ENCODE data around the gene CYP4F22. TPM values are rescaled to one million over a fixed set of nuclear protein-coding genes. Genes with fewer than 3 reads are reported as not detected.

The CYP4F22 gene
- under 1 TPM in 2 of 9 donors, not detected in 7; 0.11 to 0.34 TPM for total RNA-seq
- polyA plus RNA-seq: not detected
- long read RNA-seq, donor 1: 0 reads
- long read RNA-seq, donor 2: 0 reads
- long read RNA-seq, donor 3: 0 reads
- long read RNA-seq, donor 4: 0 reads
- long read RNA-seq, donor 5: 0 reads
- long read RNA-seq, donor 6: 0 reads
- long read RNA-seq, donor 7: 0 reads
- long read RNA-seq, donor 8: 0 reads
- long read RNA-seq, donor 9: 0 reads
- long read RNA-seq, donor 10: 0 reads

- no peaks in the 10 kb centered on the region for H3K36me3 ChIP-seq (replicated peaks in 1 of 2)
- peaks cover 33% of the 10 kb centered on the region for H3K27me3 ChIP-seq
- peak within 1 kb of the TSS in 1 of 4 donors; percentile 19 for H3K4me3 ChIP-seq
- TF ChIP-seq CTCF (IDR thresholded peaks at IDR 0.05) (no peak), POLR2A (IDR thresholded peaks at IDR 0.05) (no peak)
- H3K9me3 ChIP-seq (replicated peaks in 1 of 3): no peaks in the 10 kb centered on the region
- no peaks in the 10 kb centered on the region for H3K4me1 ChIP-seq (replicated peaks in 1 of 2)
- WGBS, 4 donors: 4 to 9% (median 6%) methylated on average over 15 to 52 of the region's 52 CpGs
- no peak within 1 kb of the TSS for H3K27ac ChIP-seq
- DNase-seq: no peak
- intact Hi-C loops (cut with DNase I): no loop called here
Observed at GRCh38 chr19:15508035-15508710, at the start of gene CYP4F22. TSS of gene CYP4F22 (plus strand) at chr19:15508525. CDS start at chr19:15525337, 16,812 bp downstream.

GRCh38 chr19:15461694-15462093 is 46.6 kb upstream of the CYP4F22 start:
- peaks cover 17% of the 10 kb centered on the region for H3K27me3 ChIP-seq
- H3K27ac ChIP-seq: no peak overlapping the region
- H3K4me1 ChIP-seq (replicated peaks in 1 of 2): peaks cover 0 to under 1% of the 10 kb centered on the region in 2 donors
- intact Hi-C loops (cut with DNase I): no loop called here
- H3K36me3 ChIP-seq (replicated peaks in 1 of 2): no peaks in the 10 kb centered on the region
- H3K4me3 ChIP-seq: no peak overlapping the region
- no peak for DNase-seq
- no peaks in the 10 kb centered on the region for H3K9me3 ChIP-seq (replicated peaks in 1 of 3)
- TF ChIP-seq CTCF (IDR thresholded peaks at IDR 0.05) (no peak), POLR2A (IDR thresholded peaks at IDR 0.05) (no peak)
- WGBS, 4 donors: 50 to 69% (median 56%) methylated on average over 1 to 2 of the region's 2 CpGs

GRCh38 chr19:15463861-15464371 is 44.4 kb upstream of the CYP4F22 start:
- Histone ChIP-seq H3K27ac (peak overlapping the region in 3 of 5 donors; percentile 23 to 68 (median 44)), H3K36me3 (replicated peaks in 1 of 2) (no peaks in the 10 kb centered on the region), H3K27me3 (peaks cover 15% of the 10 kb centered on the region), H3K4me3 (peak overlapping the region in 2 of 4 donors; percentile 4 to 48), H3K4me1 (replicated peaks in 1 of 2) (peaks cover 0 to 5% of the 10 kb centered on the region in 2 donors), H3K9me3 (replicated peaks in 1 of 3) (no peaks in the 10 kb centered on the region)
- no peak for DNase-seq
- TF ChIP-seq POLR2A (IDR thresholded peaks at IDR 0.05): no peak
- no peak for TF ChIP-seq CTCF (IDR thresholded peaks at IDR 0.05)
- intact Hi-C loops (cut with DNase I): no loop called here
- 24 to 36% (median 35%) methylated on average over 8 to 25 of the region's 25 CpGs; no CpG with 5 or more reads in 1 of the 4 donors for WGBS, 4 donors
